Effector memory CD4-positive, alpha-beta T cell (primary cell): ENCODE data around the gene FBXW11.

Experiments used
- DNase-seq, 3 donors: peaks; one replicate each; pipeline ENCODE4 v3.0.0-alpha.2; 2020
- H3K27ac ChIP-seq: 2 replicates; pipeline ENCODE4 v1.7.0; 2013; ENCODE audit warnings: mild to moderate bottlenecking, low read length, moderate library complexity; ENCODE audit not compliant: insufficient read depth, poor library complexity, severe bottlenecking
- H3K27me3 ChIP-seq: replicated peaks from 2 replicates; pipeline ENCODE4 v1.7.0; 2013; ENCODE audit warnings: mild to moderate bottlenecking, low read length; ENCODE audit not compliant: insufficient read depth, control insufficient read depth, poor library complexity, severe bottlenecking
- H3K36me3 ChIP-seq: 2 replicates; pipeline ENCODE4 v1.7.0; 2013; ENCODE audit warnings: mild to moderate bottlenecking, low read length, moderate library complexity; ENCODE audit not compliant: control insufficient read depth, insufficient read depth
- H3K4me1 ChIP-seq: 2 replicates; pipeline ENCODE4 v1.7.0; 2013; ENCODE audit warnings: low read length, mild to moderate bottlenecking; ENCODE audit not compliant: control insufficient read depth, insufficient read depth, poor library complexity, severe bottlenecking
- H3K4me3 ChIP-seq: 2 replicates; pipeline ENCODE4 v1.7.0; 2013; ENCODE audit warnings: low read length, low read depth, mild to moderate bottlenecking; ENCODE audit not compliant: insufficient read depth, poor library complexity, severe bottlenecking
- H3K9me3 ChIP-seq: 2 replicates; pipeline ENCODE4 v1.7.0; 2013; ENCODE audit warnings: mild to moderate bottlenecking, low read length, moderate library complexity; ENCODE audit not compliant: control insufficient read depth

Gene FBXW11

DNA sequence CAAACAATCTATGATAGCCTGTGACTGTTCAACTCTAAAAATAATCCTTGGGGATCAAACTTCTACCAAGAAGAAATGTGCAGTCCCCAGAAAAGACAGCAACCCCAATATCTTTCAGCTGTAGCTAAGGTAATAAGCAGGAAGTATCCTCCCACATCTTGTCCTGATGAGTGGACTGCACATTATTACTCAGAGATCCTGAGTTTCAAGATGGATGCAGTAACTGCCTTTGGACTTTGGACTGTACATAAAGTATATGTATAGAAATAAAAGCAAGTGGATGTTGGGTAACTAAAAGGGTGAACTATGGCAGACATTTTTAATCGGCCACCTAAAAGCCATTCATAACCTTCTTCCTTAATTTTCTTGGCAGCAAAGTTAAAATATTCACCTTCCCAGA is 175.8 kb downstream of the FBXW11 start:
- no peak overlapping the region for H3K27ac ChIP-seq
- no peak overlapping the region for H3K4me3 ChIP-seq
- H3K4me1 ChIP-seq, result no peaks in the 10 kb centered on the region
- H3K9me3 ChIP-seq, result no peaks in the 10 kb centered on the region
- no peak for DNase-seq
- H3K36me3 ChIP-seq, result no peaks in the 10 kb centered on the region
- no peaks in the 10 kb centered on the region for H3K27me3 ChIP-seq

DNA sequence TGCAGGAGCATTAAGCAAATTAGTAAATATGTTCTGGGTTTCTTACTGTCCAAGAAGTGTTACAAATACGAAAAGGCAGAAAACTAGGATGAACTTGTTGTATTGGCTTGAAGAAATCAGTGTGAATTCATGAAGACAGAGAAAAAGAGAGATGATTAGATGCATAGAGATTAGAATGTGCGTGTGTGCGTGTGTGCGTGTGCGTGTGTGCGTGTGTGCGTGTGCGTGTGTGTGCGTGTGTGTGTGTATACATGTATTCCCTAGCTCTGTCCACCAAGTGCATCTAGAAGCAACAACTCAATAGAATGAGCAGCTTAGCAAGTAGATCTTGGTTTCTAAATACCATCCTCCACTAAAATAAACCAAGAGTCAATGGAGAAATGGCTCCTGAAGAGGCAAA is 179.3 kb downstream of the FBXW11 start:
- no peak for DNase-seq
- H3K9me3 ChIP-seq, result no peaks in the 10 kb centered on the region
- no peaks in the 10 kb centered on the region for H3K27me3 ChIP-seq
- no peak overlapping the region for H3K4me3 ChIP-seq
- H3K27ac ChIP-seq, result no peak overlapping the region
- H3K36me3 ChIP-seq, result no peaks in the 10 kb centered on the region
- H3K4me1 ChIP-seq, result no peaks in the 10 kb centered on the region

DNA sequence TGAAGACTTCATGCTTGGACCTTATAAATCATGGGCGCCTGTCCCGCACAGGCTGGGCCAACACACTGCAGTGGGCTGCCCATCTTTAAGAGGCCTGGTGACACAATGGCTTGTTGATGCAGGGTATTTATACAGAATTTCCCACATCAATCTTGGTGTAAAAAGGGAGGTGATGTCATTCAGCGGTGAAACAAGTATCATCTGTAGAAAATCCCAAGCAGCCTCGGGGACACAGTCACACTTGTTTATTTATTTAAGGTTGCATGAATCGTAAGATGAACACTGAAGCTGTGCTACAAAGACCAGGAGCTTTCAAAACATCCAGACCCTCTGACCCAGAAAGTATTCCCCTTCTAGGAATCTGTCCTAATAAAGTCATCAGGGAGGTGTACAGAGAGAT is 180.3 kb downstream of the FBXW11 start:
- no peaks in the 10 kb centered on the region for H3K27me3 ChIP-seq
- H3K36me3 ChIP-seq, result no peaks in the 10 kb centered on the region
- H3K9me3 ChIP-seq, result no peaks in the 10 kb centered on the region
- DNase-seq, result no peak
- no peak overlapping the region for H3K27ac ChIP-seq
- no peaks in the 10 kb centered on the region for H3K4me1 ChIP-seq
- no peak overlapping the region for H3K4me3 ChIP-seq

DNA sequence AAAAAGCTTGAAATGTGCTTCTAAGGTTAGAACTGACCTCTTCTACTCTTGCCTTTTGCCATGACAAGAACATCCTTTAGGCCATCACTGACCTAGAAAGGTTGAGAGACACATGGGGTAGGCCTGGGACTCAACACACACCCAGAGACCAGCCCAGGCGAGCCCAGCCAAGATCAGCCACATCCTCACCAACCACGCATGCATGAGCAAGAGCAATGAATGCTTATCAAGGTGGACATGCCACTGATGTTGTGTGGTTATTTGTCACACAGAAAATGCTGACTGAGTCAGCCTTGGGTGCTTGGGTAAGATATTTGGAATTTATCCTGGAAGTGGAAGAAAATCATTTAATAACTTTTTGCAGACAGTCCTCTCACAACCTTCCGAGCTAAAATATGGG is 181.4 kb downstream of the FBXW11 start:
- H3K27me3 ChIP-seq, result no peaks in the 10 kb centered on the region
- H3K36me3 ChIP-seq, result no peaks in the 10 kb centered on the region
- no peaks in the 10 kb centered on the region for H3K9me3 ChIP-seq
- H3K4me1 ChIP-seq, result no peaks in the 10 kb centered on the region
- no peak overlapping the region for H3K27ac ChIP-seq
- no peak overlapping the region for H3K4me3 ChIP-seq
- no peak for DNase-seq

DNA sequence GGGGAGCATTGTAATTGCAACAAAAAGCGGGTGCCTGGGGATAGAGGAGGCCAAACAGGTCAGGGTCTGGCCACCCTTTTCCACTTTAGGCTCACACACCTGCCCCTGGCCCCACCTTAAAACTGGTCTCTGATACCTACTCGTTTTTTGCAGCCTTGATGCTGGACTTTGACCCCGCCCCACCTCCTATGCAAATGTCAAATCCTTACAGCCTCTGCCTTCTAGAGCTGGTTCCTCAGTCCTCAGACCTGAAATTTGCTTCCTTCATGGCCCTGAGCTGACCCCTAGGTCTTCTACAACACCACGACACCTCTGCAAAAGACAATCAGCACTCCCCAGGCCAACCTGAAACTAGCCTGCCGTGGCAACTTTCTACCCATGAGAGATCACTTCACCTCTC is 183.2 kb downstream of the FBXW11 start:
- Histone ChIP-seq H3K9me3 (no peaks in the 10 kb centered on the region), H3K36me3 (no peaks in the 10 kb centered on the region), H3K4me1 (no peaks in the 10 kb centered on the region), H3K4me3 (no peak overlapping the region), H3K27ac (no peak overlapping the region), H3K27me3 (no peaks in the 10 kb centered on the region)
- no peak for DNase-seq

DNA sequence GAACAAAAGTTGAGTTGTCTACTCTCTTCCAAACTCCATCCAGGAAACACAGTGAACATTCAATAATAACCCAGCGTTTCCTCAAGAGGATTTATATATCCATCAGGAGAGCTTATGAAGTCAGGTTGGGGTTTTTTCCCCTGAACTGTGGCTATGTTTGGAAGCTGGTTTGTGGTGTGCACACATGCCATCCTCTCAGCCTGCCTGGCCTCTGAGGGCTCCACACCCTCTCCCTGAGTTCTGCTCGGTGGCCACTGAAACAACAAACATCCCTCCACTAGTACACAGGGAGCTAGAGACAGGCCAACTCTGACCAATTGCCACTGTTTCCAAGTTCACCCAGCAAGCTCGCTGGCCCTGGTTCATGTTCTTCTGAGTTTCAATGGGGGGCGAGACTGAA is 185.2 kb downstream of the FBXW11 start:
- DNase-seq, result no peak
- H3K36me3 ChIP-seq, result no peaks in the 10 kb centered on the region
- no peak overlapping the region for H3K4me3 ChIP-seq
- H3K27me3 ChIP-seq, result no peaks in the 10 kb centered on the region
- no peaks in the 10 kb centered on the region for H3K9me3 ChIP-seq
- H3K4me1 ChIP-seq, result no peaks in the 10 kb centered on the region
- no peak overlapping the region for H3K27ac ChIP-seq

DNA sequence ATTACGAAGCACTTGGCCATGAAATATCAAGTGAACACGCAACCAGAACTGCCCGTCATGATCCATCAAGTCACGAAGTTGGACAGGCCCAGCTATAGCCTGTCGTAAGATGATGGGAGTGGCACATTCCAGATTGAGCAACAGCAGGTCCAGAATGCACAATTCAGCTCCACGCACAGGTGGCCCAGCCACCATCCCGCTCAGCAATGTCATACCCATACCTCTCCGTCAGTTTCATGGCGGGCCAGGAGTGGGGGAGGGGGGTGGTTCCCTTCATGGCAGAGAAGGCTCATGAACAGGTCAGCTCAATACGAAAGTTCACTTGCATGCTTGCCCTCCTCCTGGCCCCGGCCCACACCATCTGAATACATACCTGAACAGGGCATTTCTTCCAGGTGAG is 185.9 kb downstream of the FBXW11 start:
- H3K9me3 ChIP-seq, result no peaks in the 10 kb centered on the region
- H3K4me1 ChIP-seq, result no peaks in the 10 kb centered on the region
- no peak overlapping the region for H3K27ac ChIP-seq
- no peaks in the 10 kb centered on the region for H3K36me3 ChIP-seq
- no peaks in the 10 kb centered on the region for H3K27me3 ChIP-seq
- no peak overlapping the region for H3K4me3 ChIP-seq
- no peak for DNase-seq

DNA sequence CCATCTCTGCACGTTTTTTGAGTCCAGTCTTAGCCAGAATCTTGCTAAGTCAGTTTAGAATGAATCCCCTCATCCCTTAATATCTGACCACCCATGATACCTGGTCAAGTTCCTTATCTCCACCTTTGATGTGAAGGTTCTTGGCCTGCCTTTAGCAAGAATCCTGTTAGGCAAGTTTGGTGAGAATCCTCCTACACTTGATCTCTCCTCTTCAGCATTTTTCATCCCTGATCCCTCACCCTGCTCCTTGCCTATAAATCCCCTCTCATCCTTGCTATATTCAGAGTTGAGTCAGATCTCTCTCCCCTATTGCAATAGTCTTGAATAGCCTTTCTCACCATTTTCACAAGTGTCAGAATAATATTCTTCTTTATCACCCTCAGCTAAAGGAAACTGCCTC is 189.8 kb downstream of the FBXW11 start:
- DNase-seq, result no peak

DNA sequence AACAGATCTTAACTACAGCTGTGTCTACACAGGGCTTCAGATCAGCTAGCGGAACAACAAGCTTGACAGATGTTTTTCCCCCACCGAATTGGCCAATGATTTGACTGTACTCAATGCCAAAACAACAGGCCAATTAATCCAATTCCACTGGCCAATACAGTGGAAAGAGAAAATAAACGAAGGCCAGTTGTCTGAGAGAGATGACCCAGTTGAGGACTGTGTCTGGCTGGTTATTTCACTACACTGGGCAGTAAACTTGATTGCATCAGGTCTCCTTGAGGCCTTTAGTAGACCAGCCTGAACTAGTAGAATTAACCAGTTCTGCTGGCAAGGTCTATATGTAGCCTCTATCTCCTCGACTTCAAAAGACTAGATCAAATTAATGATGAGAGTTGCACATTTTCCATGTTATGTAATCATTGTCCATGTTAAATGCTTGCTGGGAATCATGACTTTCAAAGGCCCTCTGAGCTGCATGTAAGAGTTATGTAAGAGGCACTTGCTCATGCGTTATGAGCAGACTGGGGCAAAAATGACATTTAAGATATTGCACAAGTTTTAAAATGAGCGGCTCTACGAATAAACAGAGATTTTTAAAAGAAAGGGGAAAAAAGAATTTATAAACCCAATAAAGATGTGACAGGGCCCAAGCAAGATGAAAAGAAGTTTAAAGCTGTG is 192.5 kb downstream of the FBXW11 start:
- Histone ChIP-seq H3K36me3 (no peaks in the 10 kb centered on the region), H3K4me1 (no peaks in the 10 kb centered on the region), H3K27ac (no peak overlapping the region), H3K9me3 (no peaks in the 10 kb centered on the region), H3K27me3 (no peaks in the 10 kb centered on the region), H3K4me3 (no peak overlapping the region)
- no peak for DNase-seq

More for the DNA sequence above, 189.8 kb downstream of the FBXW11 start:
- Histone ChIP-seq H3K4me1 (no peaks in the 10 kb centered on the region), H3K27me3 (no peaks in the 10 kb centered on the region), H3K36me3 (no peaks in the 10 kb centered on the region), H3K4me3 (no peak overlapping the region), H3K27ac (no peak overlapping the region), H3K9me3 (no peaks in the 10 kb centered on the region)

DNA sequence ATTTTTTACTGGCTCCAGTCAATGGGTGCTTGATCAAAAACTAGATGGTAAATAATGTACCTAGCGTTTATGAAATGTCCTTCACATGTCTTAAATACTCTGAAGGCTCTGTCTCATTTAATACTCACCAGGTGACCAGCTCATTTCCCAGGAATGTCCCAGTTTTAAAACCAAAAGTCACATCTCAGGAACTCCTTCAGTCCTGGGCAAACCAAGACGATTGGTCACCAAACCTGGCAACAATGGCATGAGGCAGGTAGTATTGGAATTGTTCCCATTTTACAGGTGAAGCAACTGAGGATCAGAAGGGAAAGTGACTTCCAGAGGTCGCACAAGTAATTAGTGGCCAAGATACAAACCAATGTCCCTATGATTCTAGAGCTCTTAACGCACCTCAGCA is 193.2 kb downstream of the FBXW11 start:
- H3K27me3 ChIP-seq, result no peaks in the 10 kb centered on the region
- no peak for DNase-seq
- H3K4me1 ChIP-seq, result no peaks in the 10 kb centered on the region
- H3K4me3 ChIP-seq, result no peak overlapping the region
- no peaks in the 10 kb centered on the region for H3K36me3 ChIP-seq
- H3K9me3 ChIP-seq, result no peaks in the 10 kb centered on the region
- no peak overlapping the region for H3K27ac ChIP-seq
